ENCODE measurements around the gene SLC22A15. TPM values are rescaled to one million over a fixed set of nuclear protein-coding genes. Genes with fewer than 3 reads are reported as not detected.

Gene SLC22A15
- total and polyA plus RNA-seq, 10 of the 15 experiments (the other 5 are each of a cell fraction or from before 2014, with no cell fraction given) = 0.05 to 2.8 (median 0.13) TPM; not detected in 1

DNA sequence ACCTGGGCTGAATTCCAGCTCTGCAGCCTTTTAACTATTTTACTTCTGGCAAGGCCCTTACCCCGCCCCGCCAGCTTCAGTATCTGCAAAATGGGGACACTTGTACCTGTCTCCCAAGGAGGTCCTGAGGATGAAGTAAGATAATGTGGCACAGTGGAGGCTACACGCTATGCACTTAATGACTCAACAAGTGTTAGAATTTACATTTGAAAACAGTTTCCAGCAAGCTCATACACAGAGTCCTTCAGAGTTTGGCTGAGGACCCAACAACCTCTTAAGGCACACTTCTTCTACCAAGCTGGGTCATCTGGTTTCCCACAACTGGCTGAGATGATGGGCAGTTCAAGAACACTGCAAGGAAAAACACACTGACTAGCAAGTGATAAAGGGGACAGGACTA, 30.2 kb upstream of the SLC22A15 start (continued):
- TF ChIP-seq POLR2AphosphoS2 (IDR thresholded peaks at IDR 0.05; ENCODE audit: low read depth, low read length) (no peak), SUZ12 (IDR thresholded peaks at IDR 0.05; ENCODE audit: unreplicated experiment) (no peak), CHD1 (IDR thresholded peaks at IDR 0.05; ENCODE audit: low read depth, low read length) (no peak), RAD21 (IDR thresholded peaks at IDR 0.05; ENCODE audit: insufficient read depth, low read depth, low read length) (no peak), FOXK2 (IDR thresholded peaks at IDR 0.05) (no peak)

DNA sequence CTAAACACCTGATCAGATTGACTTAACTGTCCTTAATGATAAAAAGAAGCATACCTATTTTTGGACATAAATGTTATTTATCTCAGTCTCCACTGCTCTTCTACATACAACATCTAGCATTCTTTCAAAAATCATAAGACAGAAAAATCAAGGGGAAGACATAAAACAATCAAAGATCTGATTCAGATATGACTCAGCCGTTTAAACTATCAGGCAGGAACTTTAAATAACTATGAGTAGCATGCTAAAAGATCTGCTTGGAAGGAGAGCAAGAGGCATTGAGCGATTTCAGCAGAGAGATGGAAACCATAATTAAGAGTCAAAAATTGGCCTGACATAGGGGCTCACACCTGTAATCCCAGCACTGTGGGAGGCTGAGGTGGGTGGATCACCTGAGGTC, 27.2 kb upstream of the SLC22A15 start:
- POLR2A ChIA-PET = no interaction called here
- Histone ChIP-seq H3K9ac (ENCODE audit: control insufficient read depth, insufficient read depth, low read length) (no peak overlapping the region), H3K27me3 (replicated peaks in 1 of 2; ENCODE audit: control insufficient read depth in 2 of 2, insufficient read depth in 2 of 2, low read length in 1 of 2) (no peaks in the 10 kb centered on the region), H3K79me2 (ENCODE audit: control insufficient read depth, insufficient read depth, low read length) (no peaks in the 10 kb centered on the region), H2AFZ (ENCODE audit: control insufficient read depth, low read depth, low read length) (no peak overlapping the region), H3K4me3 (no peak overlapping the region), H4K20me1 (ENCODE audit: control insufficient read depth, insufficient read depth) (no peaks in the 10 kb centered on the region), H3K4me1 (ENCODE audit: control insufficient read depth, insufficient read depth, low read length) (no peaks in the 10 kb centered on the region), H3K27ac (ENCODE audit: control insufficient read depth, insufficient read depth) (no peak overlapping the region), H3K36me3 (ENCODE audit: control insufficient read depth in 2 of 2, insufficient read depth in 2 of 2, low read length in 1 of 2) (no peaks in the 10 kb centered on the region), H3K9me3 (replicated peaks; ENCODE audit: control insufficient read depth, insufficient read depth, low read length) (no peaks in the 10 kb centered on the region), H3K4me2 (ENCODE audit: control insufficient read depth, insufficient read depth) (no peak overlapping the region)
- ATAC-seq = no peak
- WGBS (ENCODE audit: insufficient coverage, insufficient replicate concordance, low lambda C conversion rate, missing lambda C conversion rate) = 36% methylated on average over 2 of the region's 2 CpGs
- TF ChIP-seq CHD1 (IDR thresholded peaks at IDR 0.05; ENCODE audit: low read depth, low read length) (no peak), POLR2A (IDR thresholded peaks at IDR 0.05; ENCODE audit: low read depth, low read length) (no peak), ZNF384 (IDR thresholded peaks at IDR 0.05; ENCODE audit: borderline replicate concordance, low read depth, low read length) (no peak), BMI1 (IDR thresholded peaks at IDR 0.05; ENCODE audit: borderline replicate concordance) (no peak), BHLHE40 (IDR thresholded peaks at IDR 0.05; ENCODE audit: borderline replicate concordance in 1 of 2, low read depth in 2 of 2, low read length in 1 of 2) (no peak), BACH1 (IDR thresholded peaks at IDR 0.05; ENCODE audit: borderline replicate concordance) (no peak), ESRRA (IDR thresholded peaks at IDR 0.05; ENCODE audit: low read length) (no peak), KDM1A (IDR thresholded peaks at IDR 0.05; ENCODE audit: borderline replicate concordance) (no peak), NR2C1 (IDR thresholded peaks at IDR 0.05) (no peak)
- TF ChIP-seq, protein P1, sequence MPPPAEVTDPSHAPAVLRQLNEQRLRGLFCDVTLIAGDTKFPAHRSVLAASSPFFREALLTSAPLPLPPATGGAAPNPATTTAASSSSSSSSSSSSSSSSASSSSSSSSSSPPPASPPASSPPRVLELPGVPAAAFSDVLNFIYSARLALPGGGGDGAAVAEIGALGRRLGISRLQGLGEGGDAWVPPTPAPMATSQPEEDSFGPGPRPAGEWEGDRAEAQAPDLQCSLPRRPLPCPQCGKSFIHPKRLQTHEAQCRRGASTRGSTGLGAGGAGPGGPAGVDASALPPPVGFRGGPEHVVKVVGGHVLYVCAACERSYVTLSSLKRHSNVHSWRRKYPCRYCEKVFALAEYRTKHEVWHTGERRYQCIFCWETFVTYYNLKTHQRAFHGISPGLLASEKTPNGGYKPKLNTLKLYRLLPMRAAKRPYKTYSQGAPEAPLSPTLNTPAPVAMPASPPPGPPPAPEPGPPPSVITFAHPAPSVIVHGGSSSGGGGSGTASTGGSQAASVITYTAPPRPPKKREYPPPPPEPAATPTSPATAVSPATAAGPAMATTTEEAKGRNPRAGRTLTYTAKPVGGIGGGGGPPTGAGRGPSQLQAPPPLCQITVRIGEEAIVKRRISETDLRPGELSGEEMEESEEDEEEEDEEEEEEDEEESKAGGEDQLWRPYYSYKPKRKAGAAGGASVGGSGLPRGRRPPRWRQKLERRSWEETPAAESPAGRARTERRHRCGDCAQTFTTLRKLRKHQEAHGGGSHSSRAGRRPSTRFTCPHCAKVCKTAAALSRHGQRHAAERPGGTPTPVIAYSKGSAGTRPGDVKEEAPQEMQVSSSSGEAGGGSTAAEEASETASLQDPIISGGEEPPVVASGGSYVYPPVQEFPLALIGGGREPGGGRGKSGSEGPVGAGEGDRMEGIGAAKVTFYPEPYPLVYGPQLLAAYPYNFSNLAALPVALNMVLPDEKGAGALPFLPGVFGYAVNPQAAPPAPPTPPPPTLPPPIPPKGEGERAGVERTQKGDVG (CRISPR knock-in tag; IDR thresholded peaks at IDR 0.05) = no peak
- no peak for FAIRE-seq
- in situ Hi-C loops (cut with MboI) = no loop called here
- RAD21 ChIA-PET (ENCODE audit: unreplicated experiment) = no interaction called here
- intact Hi-C loops (cut with micrococcal nuclease; ENCODE audit: unreplicated experiment) = no loop called here
- no peak for DNase-seq (ENCODE audit: low read depth, low spot score)
- CTCF ChIA-PET = no interaction called here
- SMC1A ChIA-PET (ENCODE audit: uncharacterized antibody, unreplicated experiment) = no interaction called here
- BruUV-seq (replicated peaks) = no TSS peak

Data from GM12878 (cell line).